Stimulated activated CD8-positive, alpha-beta memory T cell treated with anti-CD3 and anti-CD28 coated beads, Interleukin-4, amount 100 ng/mL, for 4 hours (primary cell): ENCODE data around the gene KCNAB2.
"Not testable (repeated sequence)": the region's sequence is repeated elsewhere in the genome, so short reads cannot be mapped to it uniquely, and the experiment has no call there.

Experiments used
- DNase-seq, 2 donors: peaks; one replicate each; pipeline ENCODE4 v3.0.0-alpha.2; 2020; ENCODE audit warnings: low read depth in 2 of 2, low spot score in 1 of 2

KCNAB2 gene

DNA sequence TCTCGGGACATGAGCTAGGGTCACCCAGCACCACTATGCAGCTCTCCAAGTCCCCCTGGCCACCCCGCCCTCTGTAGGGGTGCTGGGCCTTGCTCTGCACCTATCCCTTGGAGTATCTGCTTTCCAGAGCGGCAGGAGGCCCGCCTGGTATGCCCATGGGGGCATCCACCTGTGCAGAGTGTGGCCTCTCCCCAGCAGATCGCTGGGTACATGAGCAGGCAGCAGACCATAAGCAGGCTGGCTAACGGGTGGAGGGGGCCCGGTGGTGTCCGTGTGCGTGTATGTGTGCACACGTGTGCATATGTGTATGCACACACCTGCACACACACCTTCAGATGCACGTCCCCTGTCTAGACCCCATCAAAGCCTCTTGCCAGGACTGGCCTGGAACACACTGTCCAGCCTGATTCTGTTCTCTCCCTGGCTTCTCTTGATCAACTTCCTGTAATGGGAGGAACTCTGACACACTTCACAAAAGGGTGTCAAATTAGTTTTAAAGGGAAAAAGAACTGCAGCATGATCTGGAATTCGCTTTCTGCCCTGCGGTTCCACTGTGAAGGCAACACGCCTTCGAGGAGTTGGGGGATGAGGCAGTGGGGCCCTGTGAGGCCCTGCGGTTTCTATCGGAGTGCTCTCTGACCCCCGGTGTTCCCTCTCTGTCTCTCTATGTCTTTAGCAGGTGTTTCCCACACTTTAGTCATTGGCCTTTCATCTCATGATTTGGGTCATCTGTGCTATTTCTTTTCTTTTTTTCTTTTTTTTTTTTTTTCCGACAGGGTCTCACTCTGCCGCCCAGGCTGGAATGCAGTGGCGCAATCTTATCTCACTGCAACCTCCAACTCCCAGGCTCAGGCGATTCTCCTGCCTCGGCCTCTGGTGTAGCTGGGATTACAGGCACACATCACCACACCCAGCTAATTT, 36.3 kb upstream of the KCNAB2 start:
- DNase-seq = no peak

DNA sequence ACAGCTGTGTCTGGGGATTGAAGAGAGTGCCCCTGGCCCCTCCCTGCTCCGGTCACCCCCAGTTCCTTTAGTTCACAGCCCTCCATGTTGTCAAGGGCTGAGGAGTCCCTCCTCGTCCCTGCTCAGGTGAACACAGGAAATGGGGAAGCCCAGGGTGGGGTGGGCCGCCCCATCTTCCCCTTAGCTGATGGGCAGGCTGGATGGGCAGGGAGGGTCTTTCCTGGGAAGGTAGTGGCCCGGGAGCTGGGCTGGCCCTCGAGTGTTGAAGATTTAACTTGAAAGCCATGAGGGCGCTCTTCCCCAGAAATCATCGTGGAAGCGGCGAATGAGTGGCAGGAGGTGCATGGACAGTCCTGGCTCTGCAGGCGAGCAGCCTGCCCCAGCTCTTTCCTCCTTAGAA, 35.1 kb upstream of the KCNAB2 start:
- no peak for DNase-seq

DNA sequence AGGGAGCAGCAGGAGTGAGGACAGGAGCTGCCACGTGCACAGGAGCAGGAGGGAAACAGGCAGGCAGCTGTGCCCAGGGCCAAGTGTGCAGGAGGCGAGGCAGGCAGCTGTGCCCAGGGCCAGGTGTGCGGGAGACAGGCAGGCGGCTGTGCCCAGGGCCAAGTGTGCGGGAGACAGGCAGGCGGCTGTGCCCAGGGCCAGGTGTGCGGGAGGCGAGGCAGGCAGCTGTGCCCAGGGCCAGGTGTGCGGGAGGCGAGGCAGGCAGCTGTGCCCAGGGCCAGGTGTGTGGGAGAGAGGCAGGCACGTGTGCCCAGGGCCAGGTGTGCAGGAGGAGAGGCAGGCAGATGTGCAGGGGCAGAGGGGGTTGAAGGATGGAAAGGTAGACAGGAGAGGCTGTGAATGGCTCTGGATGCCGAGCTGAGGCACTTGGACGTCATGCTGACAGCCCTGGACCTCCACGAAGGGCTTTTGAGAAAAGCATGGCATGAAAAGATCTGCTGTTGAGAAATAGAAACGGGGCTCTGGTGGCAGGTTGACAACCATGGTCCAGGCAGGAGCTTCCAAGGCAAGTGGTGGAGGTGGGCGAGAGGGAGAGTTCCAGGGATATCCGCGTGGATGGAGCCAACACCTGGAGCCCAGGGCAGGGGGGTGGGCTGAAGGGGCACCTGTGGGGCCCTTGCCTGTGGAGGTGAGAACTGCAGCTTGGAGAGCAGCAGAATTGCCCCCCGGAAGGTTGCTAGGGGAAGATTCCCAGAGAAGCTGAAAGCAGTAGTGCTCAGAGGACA, 34.3 kb upstream of the KCNAB2 start:
- DNase-seq = no peak

DNA sequence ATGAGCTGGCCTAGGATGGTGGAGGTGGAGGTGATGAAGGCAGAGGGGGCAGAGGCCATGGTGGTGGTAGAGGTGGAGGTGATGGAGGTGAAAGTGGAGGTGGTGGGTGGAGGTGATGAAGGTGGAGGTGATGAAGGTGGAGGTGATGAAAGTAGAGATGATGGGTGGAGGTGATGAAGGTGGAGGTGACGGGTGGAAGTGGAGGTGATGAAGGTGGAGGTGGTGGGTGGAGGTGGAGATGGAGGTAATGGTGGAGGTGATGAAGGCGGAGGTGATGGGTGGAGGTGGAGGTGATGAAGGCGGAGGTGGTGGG, 33.8 kb upstream of the KCNAB2 start:
- DNase-seq = no peak

DNA sequence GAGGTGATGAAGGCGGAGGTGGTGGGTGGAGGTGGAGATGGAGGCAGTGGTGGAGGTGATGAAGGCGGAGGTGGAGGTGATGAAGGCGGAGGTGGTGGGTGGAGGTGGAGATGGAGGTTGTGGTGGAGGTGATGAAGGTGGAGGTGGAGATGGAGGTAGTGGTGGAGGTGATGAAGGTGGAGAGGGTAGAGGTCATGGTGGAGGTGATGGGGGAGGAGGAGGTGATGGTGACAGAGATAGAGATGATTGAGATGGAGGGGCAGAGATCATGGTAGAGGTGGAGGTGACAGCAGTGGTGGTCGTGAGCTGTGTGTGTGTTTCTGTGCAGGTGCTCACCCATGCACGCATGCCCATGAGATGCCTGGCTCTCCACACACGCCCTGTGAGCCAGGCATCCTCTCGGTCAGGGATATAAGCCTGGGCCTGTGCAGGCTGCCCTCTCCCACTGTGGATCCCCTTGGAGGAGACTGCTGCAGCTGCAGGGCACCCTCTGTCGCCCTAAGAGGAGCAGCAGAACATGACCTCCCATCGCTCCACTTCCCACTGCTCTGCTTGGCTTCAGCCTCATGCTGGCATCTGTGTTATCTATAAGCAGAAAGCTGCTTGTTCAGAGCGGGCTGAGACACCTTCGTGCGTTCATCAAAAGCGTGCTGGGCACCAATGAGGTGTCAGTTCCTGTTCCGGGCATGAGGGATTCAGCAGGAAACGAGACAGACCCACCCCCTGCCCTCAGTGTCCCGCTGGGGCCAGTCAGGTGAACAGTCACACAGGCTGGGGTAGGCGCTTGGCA, 33.0 kb upstream of the KCNAB2 start:
- DNase-seq = no peak

DNA sequence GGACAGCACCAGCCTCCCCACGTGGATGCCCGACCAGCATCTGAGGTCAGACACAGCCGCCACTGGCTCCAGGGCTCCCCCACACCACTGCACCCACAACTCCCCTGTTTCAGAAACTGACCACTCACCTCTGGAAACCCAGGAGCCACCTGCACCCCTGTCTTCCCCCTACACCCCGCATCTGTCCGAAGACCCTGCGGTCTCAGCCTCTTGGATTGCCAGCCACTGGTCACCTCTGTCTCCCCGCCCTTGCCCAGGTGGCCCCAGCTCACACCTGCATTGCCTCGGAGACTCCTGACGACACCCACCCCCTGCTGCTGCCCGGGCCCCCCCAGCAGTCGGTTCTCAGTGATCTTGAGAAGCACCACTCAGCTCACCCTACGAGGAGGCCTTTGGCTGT, 32.2 kb upstream of the KCNAB2 start:
- no peak for DNase-seq

DNA sequence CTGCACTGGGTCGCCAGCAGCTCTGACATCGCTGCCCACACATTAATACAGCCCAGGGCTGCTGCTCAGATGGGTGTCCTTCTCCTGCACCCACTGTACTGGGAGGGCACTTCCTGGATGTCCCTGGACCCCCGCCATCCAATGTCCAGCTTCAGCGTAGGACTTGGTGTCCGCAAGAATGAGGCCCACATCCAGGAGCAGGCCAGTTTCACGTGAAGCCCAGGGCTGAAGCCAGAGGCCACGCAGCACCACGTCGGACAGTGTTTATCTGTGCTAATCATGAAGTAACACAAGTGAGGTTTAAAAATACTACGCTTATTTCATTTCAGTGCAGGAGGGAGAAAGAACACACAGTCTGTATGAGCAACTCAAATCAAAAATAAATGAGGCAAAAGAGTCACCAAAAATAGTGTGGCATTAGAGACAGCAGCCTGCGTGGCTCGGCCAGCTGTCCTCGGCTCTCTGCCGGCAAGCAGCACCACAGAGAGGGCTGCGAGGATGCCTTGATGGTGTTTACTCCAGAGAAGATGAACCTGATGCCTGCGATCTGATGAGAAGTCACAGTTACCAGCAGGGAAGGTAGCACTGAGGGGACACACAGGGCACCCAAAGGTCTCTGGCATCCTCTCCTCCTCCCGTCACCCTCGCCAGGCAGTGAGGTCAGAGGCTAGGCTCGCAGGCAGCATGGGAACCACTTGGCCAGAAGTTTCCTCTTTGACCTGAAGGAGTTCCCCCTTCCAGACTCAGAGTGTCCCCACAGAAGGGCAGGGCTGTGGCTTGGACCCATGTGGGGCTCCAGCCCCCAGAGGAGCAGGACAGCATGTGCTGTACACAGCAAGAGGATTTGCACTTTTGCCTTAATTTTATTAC, 31.3 kb upstream of the KCNAB2 start:
- DNase-seq = no peak

DNA sequence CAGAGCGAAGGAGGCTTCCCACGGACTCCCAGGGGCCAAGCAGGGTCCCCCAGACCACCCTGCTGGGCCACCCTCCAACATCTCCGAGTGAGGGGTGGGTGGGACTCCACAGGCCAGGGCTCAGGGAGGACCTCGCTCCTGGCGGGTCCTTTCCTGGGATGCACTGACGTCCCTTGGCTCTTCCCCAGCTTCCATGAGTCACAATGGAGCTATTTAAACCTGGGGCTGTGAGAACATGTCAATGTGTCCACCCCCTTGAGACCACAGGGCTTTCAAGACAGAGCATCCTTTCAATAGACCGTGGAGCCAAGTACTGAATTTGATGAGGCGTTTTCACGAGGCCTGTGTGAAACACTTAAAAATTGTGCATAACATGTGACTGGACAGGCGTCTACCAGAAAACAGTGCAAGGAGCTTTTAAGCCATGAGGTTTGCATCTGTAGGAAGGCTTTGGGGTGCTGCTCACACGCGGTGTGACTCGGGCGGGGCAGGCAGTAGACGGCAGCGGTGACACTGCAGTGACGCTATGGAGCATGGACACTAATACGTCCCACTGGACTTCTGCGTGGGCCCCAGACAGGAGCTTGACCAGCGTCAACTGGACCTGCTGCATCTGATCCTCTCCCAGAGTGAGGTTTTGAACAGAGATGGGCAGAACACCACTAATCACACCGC, 29.4 kb upstream of the KCNAB2 start:
- DNase-seq = no peak

DNA sequence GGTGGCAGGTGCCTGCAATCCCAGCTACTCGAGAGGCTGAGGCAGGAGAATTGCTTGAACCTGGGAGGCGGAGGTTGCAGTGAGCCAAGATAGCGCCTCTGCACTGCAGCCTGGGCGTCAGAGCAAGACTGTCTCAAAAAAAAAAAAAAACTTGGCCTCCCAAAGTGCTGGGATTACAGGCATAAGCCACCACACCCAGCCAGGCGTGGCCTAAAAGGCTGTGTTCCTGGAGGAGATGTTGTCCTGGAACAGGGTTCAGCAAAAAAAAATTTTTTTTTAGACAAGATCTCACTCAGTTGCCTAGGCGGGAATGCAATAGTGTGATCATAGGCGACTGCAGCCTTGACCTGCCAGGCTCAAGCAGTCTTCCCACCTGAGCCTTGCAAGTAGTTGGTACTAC, 28.0 kb upstream of the KCNAB2 start:
- not testable (repeated sequence) for DNase-seq

DNA sequence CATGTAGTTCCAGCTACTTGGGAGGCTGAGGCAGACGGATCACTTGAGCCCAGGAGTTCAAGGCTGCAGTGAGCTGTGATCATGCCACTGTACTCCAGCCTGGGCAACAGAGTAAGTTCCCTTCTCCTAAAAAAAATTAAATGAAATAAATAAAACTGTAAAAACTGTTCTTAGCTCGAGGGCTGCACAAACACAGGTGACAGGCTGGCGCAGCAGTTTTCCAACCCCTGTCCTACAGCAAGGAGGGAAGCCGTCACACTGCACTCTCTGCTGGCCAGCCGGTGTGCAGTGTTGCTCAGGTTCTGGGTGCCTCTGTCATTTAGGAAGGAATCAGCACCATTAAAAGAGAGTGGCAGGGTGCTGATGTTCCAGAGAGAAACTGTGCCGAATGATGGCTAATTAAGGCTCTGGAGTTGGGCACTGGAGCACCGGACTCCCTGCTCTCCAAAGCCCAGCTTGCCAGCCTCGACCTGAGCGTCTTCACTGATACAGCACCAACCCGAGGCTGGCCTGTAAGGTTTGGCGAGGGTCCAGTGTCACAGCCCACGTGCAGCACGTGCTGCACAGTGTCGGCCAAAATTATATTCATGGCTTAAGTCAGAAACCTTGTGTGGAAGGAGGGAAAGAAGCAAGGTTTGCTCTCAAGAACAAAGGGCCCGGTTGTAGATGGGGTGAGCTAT, 26.4 kb upstream of the KCNAB2 start:
- no peak for DNase-seq

DNA sequence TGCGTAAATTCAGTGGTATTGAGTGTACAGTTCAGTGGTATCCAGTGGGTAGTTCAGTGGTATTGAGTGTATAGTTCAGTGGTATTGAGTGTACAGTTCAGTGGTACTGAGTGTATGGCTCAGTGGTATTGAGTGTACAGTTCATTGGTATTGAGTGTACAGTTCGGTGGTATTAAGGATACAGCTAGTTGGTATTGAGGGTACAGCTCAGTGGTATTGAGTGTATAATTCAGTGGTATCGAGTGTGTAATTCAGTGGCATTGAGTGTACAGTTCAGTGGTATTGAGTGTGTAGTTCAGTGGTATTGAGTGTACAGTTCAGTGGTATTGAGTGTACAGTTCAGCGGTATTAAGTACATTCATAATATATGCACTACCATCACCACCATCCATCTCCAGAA, 23.5 kb upstream of the KCNAB2 start:
- DNase-seq = no peak

DNA sequence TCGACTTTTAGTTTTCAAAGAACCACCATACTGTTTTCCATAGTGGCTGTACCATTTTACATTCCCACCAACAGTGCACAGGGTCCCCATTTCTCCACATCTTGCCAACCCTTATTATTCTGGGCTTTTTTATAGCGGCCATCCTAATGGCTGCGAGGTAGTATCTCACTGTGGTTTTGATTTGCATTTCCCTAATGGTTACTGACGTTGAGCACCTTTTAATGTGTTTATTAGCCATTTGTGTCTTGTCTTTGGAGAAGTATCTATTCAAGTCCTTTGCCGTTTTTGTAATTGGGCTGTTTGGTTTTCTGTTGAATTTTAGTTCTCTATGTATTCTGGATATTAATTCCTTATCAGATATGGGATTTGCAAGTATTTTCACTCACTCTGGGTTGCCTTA, 22.3 kb upstream of the KCNAB2 start:
- no peak for DNase-seq

DNA sequence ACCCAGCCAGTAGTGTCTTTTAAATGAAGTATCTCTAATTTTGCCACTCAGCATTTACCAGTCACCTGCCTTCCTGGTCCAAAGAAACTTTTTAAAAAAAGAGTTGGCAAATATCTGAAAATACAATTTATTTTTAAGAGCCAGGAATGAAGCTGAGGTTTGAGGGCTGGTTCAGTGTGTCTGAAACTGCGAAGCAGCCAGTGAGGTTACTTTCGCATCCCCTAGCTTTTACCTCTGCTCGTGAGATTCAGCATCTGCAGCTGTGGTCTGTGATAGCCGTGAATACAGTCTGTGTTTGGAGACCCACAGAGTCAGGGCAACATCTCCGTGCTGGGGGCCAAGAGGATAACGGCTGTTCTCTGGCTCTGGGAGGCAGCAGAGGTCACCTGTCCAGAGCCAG, 21.3 kb upstream of the KCNAB2 start:
- no peak for DNase-seq

DNA sequence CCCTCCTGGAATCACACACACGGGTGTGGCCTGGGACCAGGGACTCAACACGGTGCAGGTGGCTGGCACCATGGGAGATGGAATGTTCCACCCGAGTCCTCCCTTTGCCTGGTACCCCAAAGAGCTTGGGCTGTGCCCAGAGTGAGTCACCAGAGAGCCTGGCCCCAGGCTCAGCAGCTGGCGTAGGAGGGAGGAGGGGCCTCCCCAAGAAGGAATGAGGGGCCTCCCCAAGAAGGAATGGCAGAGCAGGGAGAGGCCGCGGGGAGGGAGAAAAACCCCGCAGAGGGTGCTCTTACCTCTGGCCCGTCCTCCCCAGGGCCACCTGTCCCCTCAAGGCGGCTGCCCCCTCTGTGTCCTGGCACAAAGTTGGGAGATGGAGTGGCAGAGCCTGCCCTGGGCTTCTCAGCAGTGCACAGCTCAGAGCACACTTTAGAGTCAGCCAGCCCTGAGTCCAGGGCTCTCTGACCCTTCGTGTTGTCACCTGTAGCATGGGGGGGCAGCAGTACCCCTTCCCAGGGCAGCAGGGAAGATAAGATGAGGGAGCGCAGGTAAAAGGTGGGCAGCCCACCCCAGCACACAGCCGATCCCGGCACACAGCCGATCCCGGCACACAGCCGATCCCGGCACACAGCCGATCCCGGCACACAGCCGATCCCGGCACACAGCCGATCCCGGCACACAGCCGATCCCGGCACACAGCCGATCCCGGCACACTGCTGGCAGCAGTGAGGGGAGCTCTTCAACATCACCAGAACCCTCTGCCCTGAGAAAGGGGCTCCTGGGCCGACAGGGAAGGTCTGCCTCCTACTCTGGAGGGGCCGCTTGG, 20.2 kb upstream of the KCNAB2 start:
- DNase-seq = no peak

DNA sequence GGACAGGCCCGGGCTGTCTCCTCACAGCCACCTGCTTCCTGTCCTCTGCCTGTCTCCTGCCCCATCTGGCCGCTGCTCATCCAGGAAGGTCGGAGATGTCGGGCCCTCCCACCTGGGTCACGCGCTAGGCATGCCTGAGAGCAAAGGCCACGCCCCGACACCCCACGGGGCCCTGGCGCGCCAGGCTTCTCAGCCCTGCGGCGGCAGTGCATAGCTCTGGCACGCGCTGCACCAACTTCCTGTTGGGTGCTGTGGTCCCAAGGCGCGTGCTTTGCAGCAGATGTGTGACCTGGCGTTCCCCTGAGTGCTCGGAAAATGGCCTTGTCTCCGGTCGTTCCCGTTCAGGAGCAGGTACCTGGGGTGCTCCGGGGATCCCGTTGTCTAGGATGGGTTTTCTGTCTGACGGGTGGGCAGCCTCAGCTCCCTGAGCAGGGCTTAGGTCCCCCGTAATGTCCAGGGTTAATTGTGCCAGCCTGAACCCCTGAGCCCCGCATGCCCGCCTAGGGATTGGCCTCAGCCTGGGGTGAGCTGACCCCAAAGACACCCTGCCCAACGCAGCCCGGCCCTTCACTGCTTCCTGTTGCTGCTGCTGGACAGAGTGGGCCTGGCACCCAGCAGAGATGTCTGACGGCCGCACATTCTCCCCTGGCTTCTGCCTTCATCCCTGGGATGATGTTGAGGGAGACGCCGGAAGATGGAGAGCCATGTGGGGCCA, 19.4 kb upstream of the KCNAB2 start:
- DNase-seq = peak; percentile 83 to 89

DNA sequence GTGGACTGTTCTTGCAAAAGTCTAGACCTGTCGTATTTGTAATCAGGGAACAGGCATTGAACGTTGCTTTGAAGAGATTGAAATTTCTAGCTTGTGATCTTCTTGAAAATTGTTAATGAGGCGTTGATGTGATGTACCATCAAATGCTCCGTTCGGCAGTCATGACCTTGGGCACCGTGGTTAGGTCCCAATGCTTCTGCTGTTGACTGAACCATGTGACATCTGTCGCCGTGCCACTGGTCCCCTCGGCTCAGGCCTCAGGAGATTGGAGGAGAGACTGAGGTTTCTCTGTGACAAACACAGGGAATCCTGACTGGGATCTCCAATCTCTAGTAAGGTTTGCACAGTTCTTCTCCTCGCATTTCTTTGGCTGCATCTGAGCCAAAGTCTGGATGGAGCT, 18.1 kb upstream of the KCNAB2 start:
- no peak for DNase-seq

DNA sequence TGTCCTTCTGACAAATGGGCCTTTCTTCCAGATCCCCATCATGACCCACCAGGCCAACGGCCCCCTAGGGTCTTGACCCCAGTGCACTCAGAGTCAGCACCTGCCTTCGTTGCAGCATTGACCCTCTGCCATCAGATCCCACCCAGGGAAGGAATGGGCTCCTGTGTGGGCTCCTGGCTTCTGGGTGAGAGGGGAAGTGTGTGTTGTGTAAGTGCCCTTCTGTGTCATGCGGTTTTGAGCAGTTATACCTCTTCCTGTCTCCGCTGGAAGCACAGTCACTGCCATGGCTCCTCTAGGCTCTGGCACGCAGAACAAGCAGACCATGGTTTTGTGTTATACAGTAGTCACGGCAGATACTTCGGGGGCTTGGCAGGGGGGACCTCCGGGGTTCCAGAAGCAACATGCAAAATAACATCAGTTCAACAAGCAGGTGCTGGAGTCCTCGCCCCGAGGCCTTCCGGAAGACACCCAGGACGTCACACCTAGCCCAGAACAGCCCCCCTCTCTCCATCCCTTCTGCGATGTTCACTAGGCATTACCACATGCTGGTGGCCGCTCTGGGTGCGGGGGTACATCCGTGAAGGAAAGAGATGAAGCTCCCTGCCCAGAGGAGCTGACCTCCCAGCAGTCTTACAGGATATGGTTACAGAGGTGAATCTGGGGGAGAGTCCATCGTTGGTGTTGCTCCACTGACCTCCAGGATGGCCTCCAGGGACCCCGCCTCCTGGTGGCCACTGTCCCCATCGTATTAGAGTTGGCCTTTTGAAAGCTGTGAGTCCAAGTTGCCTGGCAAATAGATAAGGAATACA, 17.4 kb upstream of the KCNAB2 start:
- peak; percentile 26 to 43 for DNase-seq
